D341Med (cell line): ENCODE results near the gene SSTR1.

ENCODE experiments used
- DNase-seq: peaks from one replicate; pipeline ENCODE4 v3.0.0; 2012; ENCODE audit warnings: low spot score

The SSTR1 gene

DNA sequence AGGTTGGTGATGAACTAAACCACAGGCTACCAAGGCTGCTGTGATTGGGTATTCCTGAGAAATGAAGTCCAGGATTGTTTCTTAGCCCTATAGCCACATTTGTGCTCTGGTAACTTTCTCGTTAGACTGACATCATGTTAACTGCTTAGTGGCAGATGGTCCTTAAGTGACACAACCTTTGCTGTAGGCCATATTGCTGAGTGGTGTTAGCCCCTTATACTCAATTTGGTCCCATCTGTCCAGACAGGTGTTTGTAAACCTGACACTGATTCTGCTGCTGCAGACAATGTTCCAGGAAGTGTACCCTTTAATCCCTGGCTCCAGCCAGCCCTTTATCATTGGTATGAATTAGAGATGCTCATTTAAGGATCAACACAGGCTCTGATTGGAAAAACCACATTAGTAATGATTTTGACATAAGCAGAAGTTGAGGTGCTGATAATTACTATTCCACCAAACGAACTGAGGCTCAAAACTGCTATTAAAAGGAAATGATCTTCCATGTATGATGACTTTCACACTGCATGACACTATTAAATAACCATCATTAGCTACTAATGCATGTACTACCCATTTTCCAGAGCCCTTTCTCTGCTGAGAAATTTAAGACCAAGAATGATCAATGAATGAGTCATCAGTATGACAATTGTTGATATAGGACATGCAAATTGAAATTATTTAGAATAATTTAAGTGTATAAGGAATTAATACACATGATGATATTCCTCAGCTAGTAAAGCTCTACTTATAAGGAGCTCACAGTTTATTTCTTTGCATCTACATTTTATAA, 3.6 kb upstream of the SSTR1 start:
- DNase-seq, result no peak

DNA sequence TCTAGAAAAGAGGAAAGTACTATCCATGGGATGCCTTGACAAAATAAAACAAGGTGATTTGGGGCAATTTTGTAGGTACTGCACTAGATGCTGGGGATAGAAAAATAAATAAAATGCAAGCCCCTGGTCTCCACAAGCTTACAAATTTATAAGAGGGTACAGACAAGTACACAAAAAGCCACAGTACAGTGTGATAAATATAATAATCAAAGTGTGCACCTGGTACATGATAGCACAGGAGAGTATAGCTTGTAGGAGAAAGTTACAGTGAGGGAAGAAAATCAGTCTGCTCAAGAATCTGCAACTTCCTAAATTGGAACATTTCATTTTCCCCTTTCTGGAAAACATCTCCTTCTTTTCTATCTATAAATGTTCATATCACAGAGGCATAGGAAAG, 3.0 kb upstream of the SSTR1 start:
- no peak for DNase-seq

DNA sequence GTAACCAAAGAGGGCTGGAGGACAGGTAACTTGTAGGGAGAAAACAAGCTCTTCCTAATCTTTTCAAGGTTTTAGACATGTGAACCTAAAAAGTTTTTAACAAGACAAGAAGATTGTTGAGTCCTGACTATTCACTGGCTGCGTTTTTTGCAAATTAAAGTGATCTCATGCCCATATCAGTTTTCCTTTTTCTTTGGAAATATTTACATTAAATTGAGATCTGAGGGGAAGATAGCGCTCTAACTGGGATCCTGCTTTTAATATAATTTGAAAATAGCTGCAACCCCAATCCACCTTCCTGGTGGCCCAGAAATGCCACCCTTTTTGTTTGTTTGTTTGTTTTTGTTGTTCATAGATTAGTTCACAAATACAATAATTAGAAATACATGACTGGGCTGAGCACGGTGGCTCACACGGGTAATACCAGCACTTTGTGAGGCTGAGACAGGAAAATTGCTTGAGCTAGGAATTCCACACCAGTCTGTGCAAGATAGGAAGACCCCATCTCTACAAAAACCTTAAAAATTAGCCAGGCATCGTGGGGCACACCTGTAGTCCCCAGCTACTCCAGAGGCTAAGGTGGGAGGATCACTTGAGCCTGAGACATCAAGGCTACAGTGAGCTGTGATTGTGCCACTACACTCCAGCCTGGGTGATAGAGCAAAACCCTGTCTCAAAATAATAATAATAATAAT, 2.4 kb upstream of the SSTR1 start:
- DNase-seq, result no peak

DNA sequence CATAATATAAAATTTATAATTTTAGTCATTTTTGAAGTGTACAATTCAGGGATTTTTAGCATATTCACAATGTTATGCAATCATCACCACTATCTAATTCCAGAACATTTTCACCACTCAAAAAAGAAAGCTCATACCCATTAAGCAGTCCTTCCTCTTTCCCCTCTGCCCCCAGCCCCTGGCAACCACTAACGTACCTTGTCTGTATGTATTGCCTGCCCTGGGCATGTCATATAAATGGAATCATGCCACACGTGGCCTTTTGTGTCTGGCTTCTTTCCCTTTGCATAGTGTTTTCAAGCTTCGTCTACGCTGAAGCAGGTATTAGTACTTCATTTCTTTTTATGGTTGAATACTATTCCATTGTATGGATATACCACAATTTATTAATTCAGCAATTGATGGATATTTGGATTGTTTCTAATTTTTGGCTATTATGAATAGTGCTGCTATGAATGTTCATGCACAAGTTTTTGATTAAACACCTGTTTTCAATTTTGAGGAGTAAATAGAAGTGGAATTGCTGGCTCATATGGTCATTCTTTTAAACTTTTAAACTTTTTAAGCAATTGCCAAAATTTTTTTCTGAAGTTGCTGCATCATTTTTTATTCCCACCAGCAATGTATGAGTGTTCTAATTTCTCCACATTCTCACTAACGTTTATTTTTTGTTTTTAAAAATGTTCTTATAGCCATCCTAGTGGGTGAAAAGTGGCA, 1.6 kb upstream of the SSTR1 start:
- DNase-seq, result no peak

DNA sequence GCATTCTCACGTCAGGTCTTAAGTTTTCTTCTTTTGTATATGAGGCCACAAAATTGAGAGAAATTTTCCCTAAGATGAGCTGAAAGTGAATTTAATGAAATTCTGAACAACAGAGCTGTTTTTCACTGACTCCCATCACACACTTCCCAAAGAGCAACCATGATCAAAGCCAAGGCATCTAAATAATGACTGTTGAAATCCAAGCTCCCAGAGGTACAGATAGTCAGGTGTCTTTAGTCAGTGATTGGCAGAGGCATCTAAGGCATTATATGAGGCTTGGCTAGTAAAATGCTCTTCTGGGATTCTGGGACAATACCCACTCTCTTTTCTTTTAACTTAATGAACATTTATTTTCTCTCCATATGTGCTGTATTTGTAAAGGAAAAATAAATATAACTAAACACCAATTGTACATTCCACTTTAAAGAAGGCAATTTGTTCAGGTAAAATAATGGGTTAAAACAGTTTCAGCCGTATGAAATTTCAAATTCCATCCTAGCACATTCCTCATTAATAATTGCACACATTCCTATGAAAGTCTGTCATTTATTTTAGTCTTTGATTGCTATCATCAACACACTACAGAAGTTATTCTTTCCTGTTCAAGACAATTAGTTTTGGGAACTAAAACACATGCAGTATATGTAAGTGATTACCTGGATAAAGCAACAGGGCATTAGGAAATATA, 871 bp upstream of the SSTR1 start:
- DNase-seq, result no peak

DNA sequence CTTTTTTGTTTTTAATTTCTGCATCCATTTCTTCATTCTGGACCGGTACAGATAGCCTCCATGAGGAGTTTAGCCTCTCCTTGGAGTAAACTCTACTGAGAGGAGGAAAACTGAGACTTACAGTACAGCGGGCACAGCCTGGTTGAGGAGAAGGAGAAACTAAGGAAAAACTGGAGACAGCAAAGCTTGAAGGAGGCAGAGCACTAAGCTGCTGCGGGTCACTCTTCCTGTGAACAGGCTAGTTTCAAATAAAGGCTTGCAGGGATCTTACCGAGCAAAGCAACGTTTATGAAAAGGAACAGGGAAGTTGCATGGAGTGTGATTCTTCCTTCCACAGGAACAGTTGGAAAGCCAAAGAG, 348 bp upstream of the SSTR1 start:
- no peak for DNase-seq

DNA sequence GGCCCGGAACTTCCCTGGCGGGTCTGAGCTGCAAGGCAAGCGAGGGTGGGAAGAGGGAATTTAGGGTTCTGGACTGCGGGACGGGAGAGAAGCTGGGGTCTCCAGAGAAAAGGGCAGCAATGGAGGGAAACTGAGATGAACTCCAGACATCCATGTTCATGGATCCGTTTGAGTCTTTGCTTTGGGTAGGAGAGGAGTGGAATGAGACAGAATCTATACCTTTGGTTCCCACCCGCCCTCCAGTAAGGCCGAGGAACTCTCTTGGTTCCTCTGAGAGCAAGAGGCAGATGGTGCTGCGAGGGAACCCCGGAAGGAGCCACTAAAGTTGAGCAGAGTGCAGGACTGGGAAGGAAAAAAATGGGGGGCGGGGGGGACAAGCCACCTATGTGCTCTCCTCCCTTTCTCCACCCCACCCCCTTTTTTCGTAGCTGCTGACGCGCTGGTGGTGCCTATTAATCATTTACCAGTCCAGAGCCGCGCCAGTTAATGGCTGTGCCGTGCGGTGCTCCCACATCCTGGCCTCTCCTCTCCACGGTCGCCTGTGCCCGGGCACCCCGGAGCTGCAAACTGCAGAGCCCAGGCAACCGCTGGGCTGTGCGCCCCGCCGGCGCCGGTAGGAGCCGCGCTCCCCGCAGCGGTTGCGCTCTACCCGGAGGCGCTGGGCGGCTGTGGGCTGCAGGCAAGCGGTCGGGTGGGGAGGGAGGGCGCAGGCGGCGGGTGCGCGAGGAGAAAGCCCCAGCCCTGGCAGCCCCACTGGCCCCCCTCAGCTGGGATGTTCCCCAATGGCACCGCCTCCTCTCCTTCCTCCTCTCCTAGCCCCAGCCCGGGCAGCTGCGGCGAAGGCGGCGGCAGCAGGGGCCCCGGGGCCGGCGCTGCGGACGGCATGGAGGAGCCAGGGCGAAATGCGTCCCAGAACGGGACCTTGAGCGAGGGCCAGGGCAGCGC, 1.2 kb downstream of the SSTR1 start:
- DNase-seq, result peak; percentile 50

DNA sequence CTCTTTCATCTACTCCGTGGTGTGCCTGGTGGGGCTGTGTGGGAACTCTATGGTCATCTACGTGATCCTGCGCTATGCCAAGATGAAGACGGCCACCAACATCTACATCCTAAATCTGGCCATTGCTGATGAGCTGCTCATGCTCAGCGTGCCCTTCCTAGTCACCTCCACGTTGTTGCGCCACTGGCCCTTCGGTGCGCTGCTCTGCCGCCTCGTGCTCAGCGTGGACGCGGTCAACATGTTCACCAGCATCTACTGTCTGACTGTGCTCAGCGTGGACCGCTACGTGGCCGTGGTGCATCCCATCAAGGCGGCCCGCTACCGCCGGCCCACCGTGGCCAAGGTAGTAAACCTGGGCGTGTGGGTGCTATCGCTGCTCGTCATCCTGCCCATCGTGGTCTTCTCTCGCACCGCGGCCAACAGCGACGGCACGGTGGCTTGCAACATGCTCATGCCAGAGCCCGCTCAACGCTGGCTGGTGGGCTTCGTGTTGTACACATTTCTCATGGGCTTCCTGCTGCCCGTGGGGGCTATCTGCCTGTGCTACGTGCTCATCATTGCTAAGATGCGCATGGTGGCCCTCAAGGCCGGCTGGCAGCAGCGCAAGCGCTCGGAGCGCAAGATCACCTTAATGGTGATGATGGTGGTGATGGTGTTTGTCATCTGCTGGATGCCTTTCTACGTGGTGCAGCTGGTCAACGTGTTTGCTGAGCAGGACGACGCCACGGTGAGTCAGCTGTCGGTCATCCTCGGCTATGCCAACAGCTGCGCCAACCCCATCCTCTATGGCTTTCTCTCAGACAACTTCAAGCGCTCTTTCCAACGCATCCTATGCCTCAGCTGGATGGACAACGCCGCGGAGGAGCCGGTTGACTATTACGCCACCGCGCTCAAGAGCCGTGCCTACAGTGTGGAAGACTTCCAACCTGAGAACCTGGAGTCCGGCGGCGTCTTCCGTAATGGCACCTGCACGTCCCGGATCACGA, 2.2 kb downstream of the SSTR1 start:
- no peak for DNase-seq

DNA sequence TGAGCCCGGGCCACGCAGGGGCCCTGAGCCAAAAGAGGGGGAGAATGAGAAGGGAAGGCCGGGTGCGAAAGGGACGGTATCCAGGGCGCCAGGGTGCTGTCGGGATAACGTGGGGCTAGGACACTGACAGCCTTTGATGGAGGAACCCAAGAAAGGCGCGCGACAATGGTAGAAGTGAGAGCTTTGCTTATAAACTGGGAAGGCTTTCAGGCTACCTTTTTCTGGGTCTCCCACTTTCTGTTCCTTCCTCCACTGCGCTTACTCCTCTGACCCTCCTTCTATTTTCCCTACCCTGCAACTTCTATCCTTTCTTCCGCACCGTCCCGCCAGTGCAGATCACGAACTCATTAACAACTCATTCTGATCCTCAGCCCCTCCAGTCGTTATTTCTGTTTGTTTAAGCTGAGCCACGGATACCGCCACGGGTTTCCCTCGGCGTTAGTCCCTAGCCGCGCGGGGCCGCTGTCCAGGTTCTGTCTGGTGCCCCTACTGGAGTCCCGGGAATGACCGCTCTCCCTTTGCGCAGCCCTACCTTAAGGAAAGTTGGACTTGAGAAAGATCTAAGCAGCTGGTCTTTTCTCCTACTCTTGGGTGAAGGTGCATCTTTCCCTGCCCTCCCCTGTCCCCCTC, 3.0 kb downstream of the SSTR1 start:
- DNase-seq, result no peak

DNA sequence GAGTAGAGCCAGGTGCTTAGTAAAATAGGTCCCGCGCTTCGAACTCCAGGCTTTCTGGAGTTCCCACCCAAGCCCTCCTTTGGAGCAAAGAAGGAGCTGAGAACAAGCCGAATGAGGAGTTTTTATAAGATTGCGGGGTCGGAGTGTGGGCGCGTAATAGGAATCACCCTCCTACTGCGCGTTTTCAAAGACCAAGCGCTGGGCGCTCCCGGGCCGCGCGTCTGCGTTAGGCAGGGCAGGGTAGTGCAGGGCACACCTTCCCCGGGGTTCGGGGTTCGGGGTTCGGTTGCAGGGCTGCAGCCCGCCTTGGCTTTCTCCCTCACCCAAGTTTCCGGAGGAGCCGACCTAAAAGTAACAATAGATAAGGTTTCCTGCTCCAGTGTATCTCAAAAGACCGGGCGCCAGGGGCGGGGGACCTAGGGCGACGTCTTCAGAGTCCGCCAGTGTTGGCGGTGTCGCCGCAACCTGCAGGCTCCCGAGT, 3.6 kb downstream of the SSTR1 start:
- DNase-seq, result no peak

DNA sequence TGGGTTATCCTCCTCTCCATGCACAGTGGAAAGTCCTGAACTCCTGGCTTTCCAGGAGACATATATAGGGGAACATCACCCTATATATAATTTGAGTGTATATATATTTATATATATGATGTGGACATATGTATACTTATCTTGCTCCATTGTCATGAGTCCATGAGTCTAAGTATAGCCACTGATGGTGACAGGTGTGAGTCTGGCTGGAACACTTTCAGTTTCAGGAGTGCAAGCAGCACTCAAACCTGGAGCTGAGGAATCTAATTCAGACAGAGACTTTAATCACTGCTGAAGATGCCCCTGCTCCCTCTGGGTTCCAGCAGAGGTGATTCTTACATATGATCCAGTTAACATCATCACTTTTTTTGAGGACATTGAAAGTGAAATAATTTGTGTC, 4.4 kb downstream of the SSTR1 start:
- DNase-seq, result no peak

DNA sequence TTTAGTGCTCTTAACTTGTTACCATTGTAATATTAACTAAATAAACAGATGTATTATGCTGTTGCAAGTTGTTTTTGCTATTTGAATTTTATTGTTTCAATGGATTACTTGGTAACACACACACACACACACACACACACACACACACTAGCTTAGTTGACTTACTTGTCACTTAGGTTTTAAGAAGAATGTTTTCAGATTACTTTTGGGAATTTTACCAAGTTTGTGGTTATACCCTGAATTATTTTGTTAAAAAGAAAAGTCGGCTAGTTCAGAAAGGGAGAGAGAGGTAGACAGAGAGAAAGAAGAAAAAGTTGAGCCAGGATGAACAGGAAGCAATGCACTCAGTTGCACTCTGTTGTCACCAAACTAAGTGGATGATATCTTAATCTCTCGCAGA, 5.3 kb downstream of the SSTR1 start:
- no peak for DNase-seq

DNA sequence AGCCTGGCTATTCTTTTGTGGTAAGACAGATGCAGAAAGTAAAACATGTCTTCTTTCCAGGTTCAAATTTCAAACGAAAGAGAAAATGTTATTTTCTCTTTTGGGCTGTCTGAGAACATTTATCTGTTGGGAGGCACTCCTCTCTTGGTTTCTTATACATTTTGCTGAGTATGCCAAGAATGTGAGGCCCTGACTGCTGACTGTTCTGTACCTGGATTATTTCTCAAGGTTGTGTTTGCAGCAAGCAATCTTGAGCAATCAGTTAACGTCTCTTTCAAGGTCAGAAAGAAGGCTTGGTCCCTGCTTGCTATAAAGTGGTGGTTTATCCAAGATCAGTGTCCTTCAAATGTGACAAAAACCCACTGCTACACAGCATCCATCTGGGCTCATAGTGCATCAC, 9.8 kb downstream of the SSTR1 start:
- no peak for DNase-seq

DNA sequence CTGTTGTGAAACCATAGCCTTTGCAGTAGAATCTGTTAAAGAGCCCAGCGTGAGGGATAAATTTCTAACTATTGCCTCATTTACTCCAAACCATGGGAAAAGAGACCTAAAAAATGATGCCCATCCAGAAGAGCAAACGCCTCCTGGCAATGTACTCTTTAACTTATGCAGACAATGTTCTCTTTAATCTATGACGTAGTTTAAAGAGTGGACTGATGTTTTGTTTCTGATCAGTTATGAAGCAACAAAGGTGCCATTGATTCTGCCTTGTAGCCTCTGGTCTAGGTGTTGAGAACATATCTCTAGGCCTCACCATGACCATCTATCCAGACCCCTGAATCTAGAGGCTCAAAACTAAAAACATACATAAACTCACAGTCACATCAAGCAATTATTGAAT, 13.4 kb downstream of the SSTR1 start:
- DNase-seq, result no peak

DNA sequence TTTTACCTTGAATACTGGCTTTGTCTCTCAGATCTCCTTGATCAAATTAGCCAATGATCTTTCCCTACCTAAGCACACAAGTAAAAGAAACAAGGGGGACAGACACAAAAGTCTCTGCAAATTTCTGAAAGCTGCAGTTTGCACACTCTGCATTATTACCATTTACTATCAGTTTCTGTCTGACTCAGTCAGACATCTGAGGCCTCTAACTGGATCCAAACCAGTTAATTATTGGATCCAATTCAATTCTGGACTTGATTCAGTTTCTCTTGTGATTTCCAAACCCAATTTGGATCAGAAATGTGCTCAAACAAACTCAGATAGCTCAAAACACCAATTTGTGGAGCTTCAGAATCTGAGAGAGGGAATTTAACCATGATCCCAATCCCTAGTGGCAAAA, 16.6 kb downstream of the SSTR1 start:
- no peak for DNase-seq

DNA sequence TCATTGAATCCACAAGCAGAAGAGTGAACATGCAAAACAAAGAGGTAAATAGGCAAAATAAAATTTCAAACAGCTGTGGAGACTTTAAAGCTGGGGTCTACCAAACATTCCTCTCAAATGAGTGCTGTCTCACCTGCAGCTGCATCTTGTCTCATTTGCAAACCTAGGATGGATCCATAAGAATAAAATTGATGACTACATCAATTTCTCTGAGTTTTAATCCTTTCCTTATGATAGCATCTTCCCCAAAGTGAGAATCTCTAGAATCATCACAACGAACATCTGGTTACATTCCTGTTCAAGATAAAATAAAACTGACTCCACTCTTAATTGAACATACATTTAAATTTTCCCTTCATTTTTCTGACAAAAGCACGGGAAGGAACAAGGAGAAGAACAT, 18.2 kb downstream of the SSTR1 start:
- no peak for DNase-seq

DNA sequence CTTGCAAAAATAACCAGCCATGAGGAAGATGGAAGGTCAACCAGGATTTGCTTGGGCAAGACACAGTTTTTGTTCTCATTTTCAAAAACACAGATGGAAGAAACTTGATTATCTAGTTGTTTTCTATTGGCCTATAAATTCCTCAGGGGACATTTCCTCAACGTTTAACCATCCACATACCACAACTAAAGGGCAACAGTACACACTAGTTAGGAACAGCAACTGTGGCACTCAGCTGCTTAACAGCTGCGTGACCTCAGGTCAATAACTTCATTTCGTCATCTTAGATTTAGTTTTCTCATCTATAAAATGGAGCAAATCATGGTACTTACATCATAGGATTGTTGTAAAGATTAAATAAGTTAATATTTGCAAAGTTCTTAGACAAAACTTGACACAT, 18.7 kb downstream of the SSTR1 start:
- DNase-seq, result no peak

DNA sequence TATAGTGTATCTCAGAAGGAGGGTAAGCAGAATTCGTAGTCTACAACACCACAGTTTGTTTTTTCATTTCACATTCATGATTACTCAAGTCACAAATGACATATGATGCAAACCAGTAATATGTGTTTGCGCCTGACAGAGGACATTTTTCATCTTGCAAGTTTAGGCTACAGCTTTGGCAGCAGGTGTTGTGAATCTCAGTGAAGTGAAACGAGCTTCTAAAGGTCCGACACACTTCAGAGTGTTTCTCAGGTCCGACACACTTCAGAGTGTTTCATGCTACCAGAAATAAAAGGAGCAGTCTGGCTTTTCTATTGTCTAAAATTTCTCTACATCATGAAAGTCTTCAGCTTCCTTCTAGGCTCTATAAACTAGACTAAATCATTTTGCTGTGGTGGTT, 25.5 kb downstream of the SSTR1 start:
- DNase-seq, result no peak

DNA sequence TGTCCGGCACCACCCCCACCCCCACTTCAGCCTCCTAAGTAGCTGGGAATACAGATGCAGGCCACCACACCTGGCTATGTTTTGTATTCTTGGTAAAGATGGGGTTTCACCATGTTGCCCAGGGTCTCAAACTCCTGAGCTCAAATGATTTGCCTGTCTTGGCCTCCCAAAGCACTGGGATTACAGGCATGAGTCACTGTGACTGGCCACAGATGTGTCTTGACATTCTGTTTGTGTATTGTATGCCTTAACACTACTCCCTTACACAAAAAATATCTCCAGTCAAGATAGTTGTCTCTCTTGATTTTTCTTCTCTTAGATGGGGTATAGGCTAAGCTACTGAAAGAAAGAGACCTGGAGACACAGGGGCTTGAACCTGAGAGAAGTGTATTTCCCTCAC, 30.6 kb downstream of the SSTR1 start:
- no peak for DNase-seq

DNA sequence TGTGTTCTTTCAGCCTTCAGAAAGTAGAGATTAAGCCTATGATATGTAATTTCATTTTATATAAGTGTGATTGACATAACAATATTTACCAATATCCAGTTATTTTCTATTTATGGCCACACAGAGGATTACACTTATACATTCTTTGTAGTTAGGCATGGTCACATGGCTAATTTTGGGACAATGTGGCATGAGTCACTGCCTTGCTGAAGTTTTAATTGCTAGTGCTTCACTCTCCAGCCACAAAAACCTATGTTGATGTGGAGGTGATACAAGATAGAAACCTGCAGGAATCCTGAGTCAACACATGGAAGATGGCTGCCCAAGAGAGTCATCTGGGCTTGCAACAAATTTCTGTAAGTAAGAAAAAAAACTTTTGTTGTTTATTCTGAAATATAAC, 31.2 kb downstream of the SSTR1 start:
- DNase-seq, result no peak
